Transverse colon (tissue), 4 donors: Measurements from ENCODE around the gene PRSS36.

ENCODE experiments used
- CTCF ChIP-seq, 5 experiments: fragments of 200-600 bp in 3 of 5; fragments of 450-650 bp in 2 of 5; sonication (generic) in 3 of 5; IDR thresholded peaks; 1 replicate in 2 of 5; 2 replicates in 3 of 5; pipeline ENCODE4 v1.5.1; 2016 to 2017; ENCODE audit warnings: antibody characterized with exemption in 5 of 5, inconsistent platforms in 3 of 5, mild to moderate bottlenecking in 2 of 5, moderate library complexity in 1 of 5
- EP300 ChIP-seq: sonication (generic); formaldehyde crosslinking; IDR thresholded peaks from one replicate; pipeline ENCODE4 v1.6.1; 2017; ENCODE audit warnings: antibody characterized with exemption, low read depth
- POLR2A ChIP-seq: fragments of 450-650 bp; IDR thresholded peaks from one replicate; pipeline ENCODE4 v1.6.1; 2016; ENCODE audit warnings: antibody characterized with exemption, mild to moderate bottlenecking, moderate library complexity
- POLR2AphosphoS5 ChIP-seq, 3 donors: sonication (generic); formaldehyde crosslinking; IDR thresholded peaks; one replicate each; pipeline ENCODE4 v1.6.1; 2016; ENCODE audit warnings: antibody characterized with exemption in 3 of 3

GRCh38 chr16:31142109-31143010 is 7.5 kb downstream of the PRSS36 start:
- TF ChIP-seq CTCF (IDR thresholded peaks at IDR 0.05) (peak; percentile 81 to 99 (median 97)), POLR2A (peak; percentile 46), EP300 (peak; percentile 49), POLR2AphosphoS5 (IDR thresholded peaks at IDR 0.05) (peak; percentile 27 to 56 (median 31))
